H9 (cell line): ENCODE results near the gene MRPL1. TPM values are rescaled to one million over a fixed set of nuclear protein-coding genes. Genes with fewer than 3 reads are reported as not detected.

ENCODE experiments used
- DNase-seq: peaks from one replicate; pipeline ENCODE4 v3.0.0-alpha.2; 2017
- H2AFZ ChIP-seq: one replicate; pipeline ENCODE4 v1.6.1; 2013; ENCODE audit warnings: mild to moderate bottlenecking, low read length, control low read depth, moderate library complexity
- H2AK5ac ChIP-seq: 2 replicates; pipeline ENCODE4 v1.6.1; 2013; ENCODE audit warnings: low read length, control low read depth, mixed read lengths; ENCODE audit not compliant: insufficient read length
- H2BK120ac ChIP-seq: one replicate; pipeline ENCODE4 v1.6.1; 2013; ENCODE audit warnings: low read depth, mild to moderate bottlenecking, low read length, control low read depth, inconsistent platforms; ENCODE audit not compliant: poor library complexity, severe bottlenecking
- H2BK12ac ChIP-seq: 2 replicates; pipeline ENCODE4 v1.6.1; 2013; ENCODE audit warnings: low read length, control low read depth, mixed read lengths, low read depth; ENCODE audit not compliant: insufficient read length
- H2BK15ac ChIP-seq: 2 replicates; pipeline ENCODE4 v1.6.1; 2013; ENCODE audit warnings: low read depth, low read length, control low read depth
- H2BK20ac ChIP-seq: one replicate; pipeline ENCODE4 v1.6.1; 2013; ENCODE audit warnings: low read depth, mild to moderate bottlenecking, low read length, control low read depth, inconsistent platforms; ENCODE audit not compliant: poor library complexity, severe bottlenecking
- H2BK5ac ChIP-seq: 2 replicates; pipeline ENCODE4 v1.6.1; 2013; ENCODE audit warnings: low read length, control low read depth, mixed read lengths; ENCODE audit not compliant: insufficient read length
- H3K14ac ChIP-seq: 2 replicates; pipeline ENCODE4 v1.6.1; 2013; ENCODE audit warnings: low read length, control low read depth; ENCODE audit not compliant: insufficient read depth
- H3K18ac ChIP-seq: 2 replicates; pipeline ENCODE4 v1.6.1; 2013; ENCODE audit warnings: low read depth, mild to moderate bottlenecking, mixed read lengths, low read length, control low read depth; ENCODE audit not compliant: insufficient read length
- H3K23ac ChIP-seq: 2 replicates; pipeline ENCODE4 v1.6.1; 2013; ENCODE audit warnings: low read length, control low read depth, mixed read lengths, low read depth; ENCODE audit not compliant: insufficient read length
- H3K23me2 ChIP-seq: 2 replicates; pipeline ENCODE4 v1.6.1; 2013; ENCODE audit warnings: low read depth, mild to moderate bottlenecking, mixed read lengths, low read length, control low read depth; ENCODE audit not compliant: insufficient read length, poor library complexity, severe bottlenecking
- H3K27ac ChIP-seq: 2 replicates; pipeline ENCODE4 v1.5.1; 2013; ENCODE audit warnings: low read length, control low read depth, mixed read lengths, low read depth; ENCODE audit not compliant: insufficient read length
- H3K27me3 ChIP-seq: 2 replicates; pipeline ENCODE4 v1.6.1; 2013; ENCODE audit warnings: low read length, control low read depth, inconsistent platforms; ENCODE audit not compliant: insufficient read depth
- H3K4ac ChIP-seq: 2 replicates; pipeline ENCODE4 v1.6.1; 2013; ENCODE audit warnings: low read depth, mild to moderate bottlenecking, control low read depth, inconsistent platforms, low read length, moderate library complexity
- H3K4me1 ChIP-seq: 2 replicates; pipeline ENCODE4 v1.6.1; 2013; ENCODE audit warnings: low read length, control low read depth, inconsistent platforms; ENCODE audit not compliant: insufficient read depth
- H3K4me2 ChIP-seq: 2 replicates; pipeline ENCODE4 v1.6.1; 2013; ENCODE audit warnings: low read length, control low read depth, mixed read lengths; ENCODE audit not compliant: insufficient read length, insufficient read depth
- H3K56ac ChIP-seq: 2 replicates; pipeline ENCODE4 v1.6.1; 2013; ENCODE audit warnings: low read depth, mild to moderate bottlenecking, mixed read lengths, low read length, control low read depth; ENCODE audit not compliant: insufficient read length
- H3K79me1 ChIP-seq: 2 replicates; pipeline ENCODE4 v1.6.1; 2013; ENCODE audit warnings: low read depth, mild to moderate bottlenecking, moderate library complexity, low read length, control low read depth, inconsistent platforms; ENCODE audit not compliant: insufficient read depth, poor library complexity, severe bottlenecking
- H3K79me2 ChIP-seq: 2 replicates; pipeline ENCODE4 v1.6.1; 2013; ENCODE audit warnings: low read length, control low read depth, inconsistent platforms; ENCODE audit not compliant: insufficient read depth
- H3K9ac ChIP-seq: 2 replicates; pipeline ENCODE4 v1.6.1; 2013; ENCODE audit warnings: low read length, control low read depth, mixed read lengths; ENCODE audit not compliant: insufficient read length; ENCODE audit errors: extremely low read depth
- H3K9me3 ChIP-seq: one replicate; pipeline ENCODE4 v1.6.1; 2013; ENCODE audit warnings: low read depth, low read length, inconsistent platforms; ENCODE audit not compliant: control insufficient read depth
- H3T11ph ChIP-seq: one replicate; pipeline ENCODE4 v1.6.1; 2013; ENCODE audit warnings: mild to moderate bottlenecking, low read length, control low read depth, inconsistent platforms
- H4K20me1 ChIP-seq: one replicate; pipeline ENCODE4 v1.6.1; 2013; ENCODE audit not compliant: control insufficient read depth, insufficient read length, insufficient read depth
- H4K5ac ChIP-seq: 2 replicates; pipeline ENCODE4 v1.6.1; 2013; ENCODE audit warnings: low read depth, mild to moderate bottlenecking, mixed read lengths, low read length, control low read depth; ENCODE audit not compliant: insufficient read length
- H4K8ac ChIP-seq: replicated peaks from 2 replicates; pipeline ENCODE4 v1.6.1; 2013; ENCODE audit warnings: low read length, control low read depth, mixed read lengths, low read depth; ENCODE audit not compliant: insufficient read length
- H4K91ac ChIP-seq: 2 replicates; pipeline ENCODE4 v1.6.1; 2013; ENCODE audit warnings: low read depth, mild to moderate bottlenecking, moderate library complexity, mixed read lengths, low read length, control low read depth; ENCODE audit not compliant: insufficient read length
- H3K27ac Mint-ChIP-seq, 3 experiments: 2 replicates in 2 of 3; 3 replicates in 1 of 3; pipeline ENCODE4 v1.8.0; 2020 to 2021; ENCODE audit warnings: mixed read lengths in 3 of 3, mild to moderate bottlenecking in 1 of 3, moderate library complexity in 1 of 3
- H3K27me3 Mint-ChIP-seq: 2 replicates; pipeline ENCODE4 v1.8.0; 2021; ENCODE audit warnings: low read depth, mild to moderate bottlenecking, moderate library complexity, mixed read lengths
- H3K36me3 Mint-ChIP-seq, 3 experiments: 2 replicates in 2 of 3; 3 replicates in 1 of 3; pipeline ENCODE4 v1.8.0; 2020 to 2021; ENCODE audit warnings: low read depth in 3 of 3, mixed read lengths in 3 of 3; ENCODE audit not compliant: insufficient read depth in 1 of 3
- H3K4me1 Mint-ChIP-seq, 2 experiments: 2 replicates each; pipeline ENCODE4 v1.8.0; 2020; ENCODE audit warnings: mixed read lengths in 2 of 2
- H3K4me3 Mint-ChIP-seq, 2 experiments: 2 replicates in 1 of 2; 3 replicates in 1 of 2; pipeline ENCODE4 v1.8.0; 2020 to 2021; ENCODE audit warnings: mild to moderate bottlenecking in 2 of 2, mixed read lengths in 2 of 2, moderate library complexity in 1 of 2
- H3K9me3 Mint-ChIP-seq, 2 experiments: 2 replicates in 1 of 2; 3 replicates in 1 of 2; pipeline ENCODE4 v1.8.0; 2020; ENCODE audit warnings: mild to moderate bottlenecking in 2 of 2, mixed read lengths in 2 of 2, moderate library complexity in 1 of 2
- CTCF ChIP-seq: fragments of 200-600 bp; sonication (generic); conservative IDR thresholded peaks from 3 replicates; pipeline ENCODE4 v1.8.0; 2021; ENCODE audit warnings: antibody characterized with exemption, mild to moderate bottlenecking
- WGBS: extraction: QIAGEN DNeasy Blood & Tissue Kit; methylation state at CpG from one replicate; pipeline ENCODE4 v1.1.7; 2013; ENCODE audit warnings: missing lambda C conversion rate, low lambda C conversion rate, mixed read lengths; ENCODE audit not compliant: insufficient read length; ENCODE audit errors: extremely low coverage; 5-methylcytosine and 5-hydroxymethylcytosine counted together
- total RNA-seq: library from RNA; stranded (reverse); gene quantifications from 2 replicates; pipeline ENCODE4 v1.2.1, GENCODE V29; 2021

MRPL1 gene
- total RNA-seq, 1 experiment from 2014 or later: 39.0 TPM

- Histone ChIP-seq H4K5ac (no peak overlapping the region), H3K4me1 (no peaks in the 10 kb centered on the region), H2BK5ac (no peak overlapping the region), H3K27ac (no peak overlapping the region), H3K23me2 (no peaks in the 10 kb centered on the region), H3K14ac (no peak overlapping the region), H3K56ac (no peak overlapping the region), H3K4ac (no peak overlapping the region), H2BK20ac (no peak overlapping the region), H3K18ac (no peak overlapping the region), H3T11ph (no peak overlapping the region), H3K23ac (no peak overlapping the region), H2BK15ac (no peak overlapping the region), H3K79me2 (no peaks in the 10 kb centered on the region), H3K9ac (no peak overlapping the region), H3K79me1 (no peaks in the 10 kb centered on the region), H3K27me3 (no peaks in the 10 kb centered on the region), H2BK12ac (no peak overlapping the region), H3K9me3 (no peaks in the 10 kb centered on the region), H3K4me2 (no peak overlapping the region), H2AK5ac (no peak overlapping the region), H4K20me1 (no peaks in the 10 kb centered on the region), H2AFZ (no peak overlapping the region), H4K8ac (no peak overlapping the region), H2BK120ac (no peak overlapping the region), H4K91ac (no peak overlapping the region)
- no peak overlapping the region for H3K4me3 Mint-ChIP-seq
- no peak overlapping the region for H3K27ac Mint-ChIP-seq
- no peak for TF ChIP-seq CTCF
- no peaks in the 10 kb centered on the region for H3K4me1 Mint-ChIP-seq
- H3K36me3 Mint-ChIP-seq: peaks cover 10 to 18% (median 11%) of the 10 kb centered on the region in 3 experiments
- DNase-seq: no peak
- peaks cover 6 to 7% of the 10 kb centered on the region in 2 experiments for H3K9me3 Mint-ChIP-seq
- no peaks in the 10 kb centered on the region for H3K27me3 Mint-ChIP-seq
- no CpG with 5 or more reads among the region's 1 CpG for WGBS
These were observed 87.6 kb downstream of the MRPL1 start for GRCh38 chr4:77950203-77950602.
